Body of pancreas (tissue), 4 donors: ENCODE data around the gene SYT9. TPM values are rescaled to one million over a fixed set of nuclear protein-coding genes. Genes with fewer than 3 reads are reported as not detected.

Experiments
- ATAC-seq: fragments of 150-250 bp; one replicate; pipeline ENCODE4 v1.9.1; 2016
- DNase-seq, 4 donors: peaks; one replicate each; pipeline ENCODE4 v3.0.0-alpha.2; 2019
- H3K27ac ChIP-seq, 4 donors: fragments of 200-600 bp; sonication (generic); 1 replicate in 3 of 4; 2 replicates in 1 of 4; pipeline versions ENCODE4 v1.5.1 to v1.6.1; 2016 to 2019; ENCODE audit warnings: mild to moderate bottlenecking in 1 of 4, mixed read lengths in 1 of 4, moderate library complexity in 1 of 4
- H3K27me3 ChIP-seq, 2 donors: fragments of 200-600 bp; sonication (generic); one replicate each; pipeline ENCODE4 v1.6.0; 2016; ENCODE audit warnings: mild to moderate bottlenecking in 1 of 2
- H3K36me3 ChIP-seq, 2 donors: fragments of 200-600 bp; sonication (generic); replicated peaks in 1 of 2; 2 replicates each; pipeline ENCODE4 v1.5.1; 2016; ENCODE audit warnings: low read depth in 2 of 2; ENCODE audit not compliant: insufficient read depth in 1 of 2
- H3K4me1 ChIP-seq: fragments of 200-600 bp; sonication (generic); one replicate; pipeline ENCODE4 v1.6.0; 2016
- H3K4me3 ChIP-seq, 2 donors: fragments of 200-600 bp; sonication (generic); 1 replicate in 1 of 2; 2 replicates in 1 of 2; pipeline ENCODE4 v1.5.1; 2016 to 2019
- H3K9me3 ChIP-seq, 3 donors: fragments of 200-600 bp; sonication (generic); 1 replicate in 2 of 3; 2 replicates in 1 of 3; pipeline ENCODE4 v1.5.1; 2016
- CTCF ChIP-seq, 7 experiments: fragments of 450-650 bp in 4 of 7; fragments of 200-600 bp in 3 of 7; sonication (generic) in 3 of 7; IDR thresholded peaks; one replicate each; pipeline ENCODE4 v1.5.1; 2016 to 2019; ENCODE audit warnings: antibody characterized with exemption in 7 of 7
- POLR2A ChIP-seq, 3 donors: fragments of 450-650 bp; IDR thresholded peaks; one replicate each; pipeline ENCODE4 v1.6.1; 2016; ENCODE audit warnings: antibody characterized with exemption in 3 of 3, mild to moderate bottlenecking in 2 of 3
- WGBS, 2 donors: methylation state at CpG; one replicate each; pipeline ENCODE4 v1.1.5; 2017; 5-methylcytosine and 5-hydroxymethylcytosine counted together
- intact Hi-C: fragments of 100-400 bp; cut with DNase I; formaldehyde crosslinking; loops from one replicate; pipeline ENCODE4 v1.15.1; 2023
- total RNA-seq, 2 donors: library from RNA; depleted of rRNA; stranded (reverse); fragments of >200 nt; gene quantifications; one replicate each; pipeline ENCODE4 v1.1.0, GENCODE V29; 2016

The SYT9 gene
- total RNA-seq, 2 donors from 2014 or later, result 1.0 TPM; not detected in 1

GRCh38 chr11:7245341-7245740, 6.4 kb upstream of the SYT9 start:
- intact Hi-C loops, result no loop called here
- no peaks in the 10 kb centered on the region for H3K27me3 ChIP-seq
- no peak overlapping the region for H3K4me3 ChIP-seq
- H3K36me3 ChIP-seq, result no peaks in the 10 kb centered on the region
- TF ChIP-seq CTCF (IDR thresholded peaks at IDR 0.05), result no peak
- no peak for TF ChIP-seq POLR2A (IDR thresholded peaks at IDR 0.05)
- no peak overlapping the region for H3K27ac ChIP-seq
- DNase-seq, result no peak
- whole genome bisulfite sequencing, 2 donors, result 60 to 75% methylated on average over 3 of the region's 3 CpGs
- no peak for ATAC-seq
- H3K4me1 ChIP-seq, result no peaks in the 10 kb centered on the region
- H3K9me3 ChIP-seq, result no peaks in the 10 kb centered on the region

- TF ChIP-seq POLR2A (IDR thresholded peaks at IDR 0.05) (no peak), CTCF (IDR thresholded peaks at IDR 0.05) (no peak)
- WGBS, 2 donors, result 32 to 50% methylated on average over 1 of the region's 1 CpG
- Histone ChIP-seq H3K4me1 (no peaks in the 10 kb centered on the region), H3K9me3 (no peaks in the 10 kb centered on the region), H3K27me3 (no peaks in the 10 kb centered on the region), H3K4me3 (no peak overlapping the region), H3K36me3 (no peaks in the 10 kb centered on the region), H3K27ac (no peak overlapping the region)
- no peak for DNase-seq
- no peak for ATAC-seq
- intact Hi-C loops, result no loop called here
Measured at GRCh38 chr11:7246179-7246578, 5.5 kb upstream of the SYT9 start.

- DNase-seq (no peak), ATAC-seq (no peak)
- Histone ChIP-seq H3K9me3 (no peaks in the 10 kb centered on the region), H3K36me3 (no peaks in the 10 kb centered on the region), H3K27me3 (no peaks in the 10 kb centered on the region), H3K4me3 (no peak overlapping the region), H3K27ac (no peak overlapping the region), H3K4me1 (peaks cover 10% of the 10 kb centered on the region)
- TF ChIP-seq POLR2A (IDR thresholded peaks at IDR 0.05) (no peak), CTCF (IDR thresholded peaks at IDR 0.05) (no peak)
- intact Hi-C loops, result no loop called here
- 76 to 80% methylated on average over 3 of the region's 3 CpGs for WGBS, 2 donors
Measured at GRCh38 chr11:7250166-7250565, 1.5 kb upstream of the SYT9 start.

- no peak for ATAC-seq
- 6 to 25% methylated on average over 7 to 28 of the region's 28 CpGs for WGBS, 2 donors
Measured at GRCh38 chr11:7251487-7251835, 243 bp upstream of the SYT9 start.

More at GRCh38 chr11:7251487-7251835, 243 bp upstream of the SYT9 start:
- H3K4me3 ChIP-seq, result peak overlapping the region; percentile 31 to 43
- no peak for TF ChIP-seq CTCF (IDR thresholded peaks at IDR 0.05)
- no peak for TF ChIP-seq POLR2A (IDR thresholded peaks at IDR 0.05)
- H3K27ac ChIP-seq, result no peak overlapping the region
- H3K36me3 ChIP-seq, result no peaks in the 10 kb centered on the region
- DNase-seq, result no peak
- no peaks in the 10 kb centered on the region for H3K9me3 ChIP-seq
- H3K4me1 ChIP-seq, result peaks cover 10% of the 10 kb centered on the region
- intact Hi-C loops, result no loop called here
- no peaks in the 10 kb centered on the region for H3K27me3 ChIP-seq
